Measurements from ENCODE around the gene CTDP1.

Gene CTDP1, protein sequence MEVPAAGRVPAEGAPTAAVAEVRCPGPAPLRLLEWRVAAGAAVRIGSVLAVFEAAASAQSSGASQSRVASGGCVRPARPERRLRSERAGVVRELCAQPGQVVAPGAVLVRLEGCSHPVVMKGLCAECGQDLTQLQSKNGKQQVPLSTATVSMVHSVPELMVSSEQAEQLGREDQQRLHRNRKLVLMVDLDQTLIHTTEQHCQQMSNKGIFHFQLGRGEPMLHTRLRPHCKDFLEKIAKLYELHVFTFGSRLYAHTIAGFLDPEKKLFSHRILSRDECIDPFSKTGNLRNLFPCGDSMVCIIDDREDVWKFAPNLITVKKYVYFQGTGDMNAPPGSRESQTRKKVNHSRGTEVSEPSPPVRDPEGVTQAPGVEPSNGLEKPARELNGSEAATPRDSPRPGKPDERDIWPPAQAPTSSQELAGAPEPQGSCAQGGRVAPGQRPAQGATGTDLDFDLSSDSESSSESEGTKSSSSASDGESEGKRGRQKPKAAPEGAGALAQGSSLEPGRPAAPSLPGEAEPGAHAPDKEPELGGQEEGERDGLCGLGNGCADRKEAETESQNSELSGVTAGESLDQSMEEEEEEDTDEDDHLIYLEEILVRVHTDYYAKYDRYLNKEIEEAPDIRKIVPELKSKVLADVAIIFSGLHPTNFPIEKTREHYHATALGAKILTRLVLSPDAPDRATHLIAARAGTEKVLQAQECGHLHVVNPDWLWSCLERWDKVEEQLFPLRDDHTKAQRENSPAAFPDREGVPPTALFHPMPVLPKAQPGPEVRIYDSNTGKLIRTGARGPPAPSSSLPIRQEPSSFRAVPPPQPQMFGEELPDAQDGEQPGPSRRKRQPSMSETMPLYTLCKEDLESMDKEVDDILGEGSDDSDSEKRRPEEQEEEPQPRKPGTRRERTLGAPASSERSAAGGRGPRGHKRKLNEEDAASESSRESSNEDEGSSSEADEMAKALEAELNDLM

DNA sequence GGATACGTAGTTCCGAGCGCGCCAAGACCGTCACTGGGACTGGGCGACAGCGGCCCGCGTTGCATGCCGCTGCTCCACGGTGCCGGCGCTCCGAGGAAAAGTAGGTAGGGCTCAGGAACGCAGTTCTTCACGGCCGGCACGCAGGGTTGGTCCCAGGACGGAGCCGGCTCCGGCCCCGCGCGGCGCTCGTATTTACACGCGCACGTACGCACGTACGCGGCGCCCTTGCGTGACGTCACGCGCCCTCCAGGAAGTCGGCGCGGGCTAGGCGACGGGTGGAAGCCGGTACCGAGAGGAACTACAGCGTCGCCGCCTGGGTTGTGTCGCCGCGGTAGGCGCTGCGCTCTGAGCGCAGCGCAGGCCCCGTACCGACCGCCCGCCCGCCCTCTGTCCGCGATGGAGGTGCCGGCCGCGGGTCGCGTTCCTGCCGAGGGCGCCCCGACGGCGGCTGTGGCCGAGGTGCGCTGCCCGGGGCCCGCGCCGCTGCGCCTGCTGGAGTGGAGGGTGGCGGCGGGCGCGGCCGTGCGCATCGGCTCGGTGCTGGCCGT, at the start of gene CTDP1:
Gene CTDP1, plus strand, starts transcription at position 252 of the 548 bp plus-strand sequence. Its CDS starts 145 bp downstream, at position 397.
- TF ChIP-seq GATA1 (IDR thresholded peaks at IDR 0.05; ENCODE audit: low read depth, low read length) (no peak), POLR2A (IDR thresholded peaks at IDR 0.05; ENCODE audit: low read length) (peak; percentile 36)

DNA sequence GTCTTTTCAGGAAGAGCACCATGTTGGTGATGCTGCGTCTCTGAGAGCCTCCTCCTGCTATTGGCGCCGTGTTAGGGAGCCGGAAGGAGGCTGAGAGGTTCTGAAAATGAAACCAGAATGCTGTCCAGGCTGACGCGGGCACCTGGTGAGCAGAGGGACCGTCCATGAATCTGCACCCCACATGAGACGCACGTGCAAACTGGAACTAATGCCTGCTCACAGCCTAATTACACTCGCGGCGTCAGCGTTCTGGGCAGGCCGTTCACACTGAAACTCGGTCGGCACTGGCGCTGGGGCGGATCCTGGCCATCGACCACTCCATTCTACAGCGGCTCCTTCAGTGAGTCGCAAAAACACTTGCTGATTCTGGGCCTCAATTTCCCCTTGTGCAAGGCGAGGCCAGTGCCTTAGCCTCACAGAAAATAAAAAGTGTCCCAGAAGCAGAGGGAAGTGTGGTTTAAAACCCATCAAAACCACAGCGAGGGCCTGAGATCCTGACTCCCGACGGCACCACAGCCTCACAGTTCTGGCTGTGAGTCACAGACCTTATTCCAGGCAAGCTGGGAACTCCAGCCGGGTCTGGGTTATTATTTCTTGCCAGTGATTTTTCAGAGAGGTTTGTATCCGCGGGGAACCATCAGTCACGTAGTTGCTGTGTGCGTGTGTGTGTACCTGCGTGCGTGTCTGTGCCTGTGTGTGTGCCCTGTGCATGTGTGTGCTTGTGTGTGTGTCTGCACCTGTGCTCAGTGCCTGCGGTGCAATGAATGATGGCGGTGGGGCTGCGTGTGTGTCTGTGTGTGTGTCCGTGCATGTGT, 49.1 kb upstream of the CTDP1 start:
- DNase-seq = no peak
- TF ChIP-seq GATA1 (IDR thresholded peaks at IDR 0.05; ENCODE audit: low read depth, low read length) (no peak), POLR2A (IDR thresholded peaks at IDR 0.05; ENCODE audit: low read length) (no peak)

More for the DNA sequence above, at the start of gene CTDP1:
- DNase-seq = peak; percentile 99 to 100

DNA sequence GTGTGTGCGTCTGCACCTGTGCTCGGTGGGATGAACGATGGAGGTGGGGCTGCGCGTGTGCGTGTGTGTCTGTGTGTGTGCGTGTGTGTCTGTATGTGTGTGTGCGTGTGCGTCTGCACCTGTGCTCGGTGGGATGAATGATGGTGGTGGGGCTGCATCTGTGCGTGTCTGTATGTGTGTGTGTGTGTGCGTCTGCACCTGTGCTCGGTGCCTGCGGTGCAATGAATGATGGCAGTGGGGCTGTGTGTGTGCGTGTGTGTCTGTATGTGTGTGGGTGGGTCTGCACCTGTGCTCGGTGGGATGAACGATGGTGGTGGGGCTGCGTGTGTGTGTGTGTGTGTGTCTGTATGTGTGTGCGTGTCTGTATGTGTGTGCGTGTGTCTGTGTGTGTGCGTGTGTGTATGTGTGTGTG, 48.5 kb upstream of the CTDP1 start:
- TF ChIP-seq POLR2A (IDR thresholded peaks at IDR 0.05; ENCODE audit: low read length) = no peak
- DNase-seq = no peak

DNA sequence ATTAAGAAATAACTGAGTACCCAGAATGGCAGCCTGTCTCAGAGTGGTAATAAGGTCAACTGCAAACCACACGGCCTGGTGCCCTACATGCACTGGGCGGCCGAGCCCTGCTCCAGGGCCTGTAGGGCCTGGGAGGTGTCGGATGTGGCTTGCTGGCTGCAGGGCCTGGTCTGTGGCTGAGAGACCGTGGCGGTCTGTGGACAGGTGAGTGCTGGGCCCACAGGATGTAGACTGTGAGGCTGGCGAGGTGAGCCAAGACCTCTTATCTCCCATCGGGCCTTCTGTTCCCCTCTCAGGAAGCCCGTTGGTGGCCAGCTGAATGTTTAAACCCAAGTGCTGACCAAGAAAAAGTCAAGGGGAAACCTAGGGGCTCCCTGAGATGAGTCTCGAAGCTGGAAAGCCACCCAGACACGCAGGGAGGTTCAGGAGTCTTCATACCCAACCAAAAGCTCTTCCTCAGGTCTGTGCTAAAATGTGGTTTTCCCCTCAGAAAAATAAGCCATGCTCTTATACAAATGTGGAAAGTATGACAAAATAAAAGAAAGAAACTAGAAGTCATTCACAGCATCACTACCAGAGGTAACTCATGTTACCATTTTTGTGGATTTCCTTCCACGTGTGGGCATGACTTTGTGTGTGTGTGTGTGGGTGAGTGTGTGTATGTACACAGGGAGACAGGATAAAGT, 47.7 kb upstream of the CTDP1 start:
- DNase-seq = no peak
- TF ChIP-seq GATA1 (IDR thresholded peaks at IDR 0.05; ENCODE audit: low read depth, low read length) = no peak
- no peak for TF ChIP-seq POLR2A (IDR thresholded peaks at IDR 0.05; ENCODE audit: low read length)

DNA sequence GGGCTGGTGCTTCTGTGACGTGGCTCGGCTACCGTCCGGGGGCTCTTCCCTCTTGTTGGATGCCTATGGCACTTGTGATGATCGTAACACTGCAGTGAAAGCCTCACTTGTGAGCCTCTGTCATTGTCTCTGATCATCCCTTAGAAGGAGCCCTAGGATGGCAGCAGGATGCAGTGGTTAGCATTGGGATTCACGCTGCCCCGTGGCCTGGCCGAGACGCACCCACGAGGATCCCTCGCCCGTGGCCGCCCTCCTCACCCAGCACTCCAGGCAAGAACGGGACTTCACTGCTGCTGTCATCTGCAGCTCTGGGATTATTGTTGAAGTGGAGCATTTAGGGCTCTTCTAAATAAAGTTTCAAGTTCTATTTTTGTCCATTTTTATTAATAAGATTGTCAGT, 46.8 kb upstream of the CTDP1 start:
- TF ChIP-seq GATA1 (IDR thresholded peaks at IDR 0.05; ENCODE audit: low read depth, low read length) (no peak), POLR2A (IDR thresholded peaks at IDR 0.05; ENCODE audit: low read length) (no peak)
- DNase-seq = no peak

DNA sequence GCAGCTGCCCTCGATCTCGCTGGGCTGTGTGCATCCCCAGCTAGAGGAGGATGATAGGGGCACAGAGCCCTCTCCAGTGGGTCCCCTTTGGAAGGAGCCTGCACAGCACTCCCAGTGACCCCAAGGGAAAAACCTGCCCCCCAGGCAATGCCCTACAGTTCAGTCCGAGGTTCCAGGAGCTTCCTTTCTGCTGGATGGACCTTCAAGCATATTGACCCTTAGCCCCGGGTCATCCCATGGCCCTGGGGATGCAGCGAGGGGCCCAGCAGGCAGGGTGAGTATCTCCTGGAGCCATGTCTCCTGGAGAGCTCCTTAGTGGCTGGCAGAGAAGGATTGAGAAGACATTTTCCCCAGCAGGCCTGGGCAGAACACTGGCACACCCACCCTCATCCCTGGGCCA, 45.4 kb upstream of the CTDP1 start:
- no peak for TF ChIP-seq POLR2A (IDR thresholded peaks at IDR 0.05; ENCODE audit: low read length)
- TF ChIP-seq GATA1 (IDR thresholded peaks at IDR 0.05; ENCODE audit: low read depth, low read length) = no peak

DNA sequence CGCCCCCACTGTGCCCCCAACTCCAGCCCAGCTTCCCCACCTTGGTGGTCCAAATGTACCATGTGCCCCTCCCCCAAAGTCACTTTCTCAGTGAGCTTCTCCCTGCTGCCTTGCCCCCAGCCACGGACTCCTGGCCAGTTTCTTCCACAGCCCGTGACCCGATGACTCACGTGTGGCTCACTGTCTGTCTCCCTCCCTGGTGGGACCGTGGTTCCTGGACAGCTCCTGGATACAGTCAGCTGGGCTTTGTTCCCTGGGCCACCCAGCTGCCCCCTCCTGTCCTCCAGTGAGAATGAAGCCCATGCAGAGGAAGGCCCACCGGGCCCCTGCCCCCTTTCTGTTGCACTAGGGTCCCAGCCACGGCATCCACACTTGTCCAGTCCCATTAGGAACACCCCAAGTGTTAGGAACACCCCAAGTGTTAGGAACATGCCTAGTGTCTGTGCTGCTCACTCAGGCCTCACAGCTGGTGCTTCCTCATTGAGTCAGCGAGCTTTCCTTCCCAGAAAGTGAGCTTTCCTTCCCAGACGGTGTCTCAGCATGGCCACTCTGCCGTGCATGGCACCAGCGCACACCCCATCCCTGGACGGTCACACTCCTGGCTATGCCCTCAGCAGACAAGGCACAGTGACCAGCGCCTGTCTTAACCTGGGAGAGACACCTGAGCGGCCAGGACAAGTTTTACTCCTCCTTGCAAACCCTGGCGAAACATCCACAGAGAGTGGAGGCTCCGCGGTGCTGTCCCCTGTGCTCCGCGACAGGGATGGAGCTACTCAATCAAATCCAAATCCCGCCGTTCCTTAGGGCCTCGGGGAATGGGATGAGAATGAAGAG, 44.8 kb upstream of the CTDP1 start:
- TF ChIP-seq GATA1 (IDR thresholded peaks at IDR 0.05; ENCODE audit: low read depth, low read length) (no peak), POLR2A (IDR thresholded peaks at IDR 0.05; ENCODE audit: low read length) (no peak)
- DNase-seq = no peak

More for the DNA sequence above, 45.4 kb upstream of the CTDP1 start:
- no peak for DNase-seq

DNA sequence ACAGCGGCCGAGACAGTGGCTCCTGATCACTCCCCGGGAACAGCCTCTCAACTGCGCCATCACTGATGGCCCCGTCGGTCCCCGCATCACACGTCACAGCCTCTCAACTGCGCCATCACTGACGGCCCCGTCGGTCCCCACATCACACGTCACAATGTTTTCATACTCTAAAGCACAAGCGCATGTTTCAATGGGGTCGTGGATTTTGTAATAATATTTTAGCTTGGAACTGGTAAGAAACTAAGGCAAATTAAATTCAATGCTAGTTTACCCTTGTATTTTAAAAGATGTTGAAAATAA, 44.2 kb upstream of the CTDP1 start:
- DNase-seq = no peak
- TF ChIP-seq GATA1 (IDR thresholded peaks at IDR 0.05; ENCODE audit: low read depth, low read length) = no peak
- TF ChIP-seq POLR2A (IDR thresholded peaks at IDR 0.05; ENCODE audit: low read length) = no peak

DNA sequence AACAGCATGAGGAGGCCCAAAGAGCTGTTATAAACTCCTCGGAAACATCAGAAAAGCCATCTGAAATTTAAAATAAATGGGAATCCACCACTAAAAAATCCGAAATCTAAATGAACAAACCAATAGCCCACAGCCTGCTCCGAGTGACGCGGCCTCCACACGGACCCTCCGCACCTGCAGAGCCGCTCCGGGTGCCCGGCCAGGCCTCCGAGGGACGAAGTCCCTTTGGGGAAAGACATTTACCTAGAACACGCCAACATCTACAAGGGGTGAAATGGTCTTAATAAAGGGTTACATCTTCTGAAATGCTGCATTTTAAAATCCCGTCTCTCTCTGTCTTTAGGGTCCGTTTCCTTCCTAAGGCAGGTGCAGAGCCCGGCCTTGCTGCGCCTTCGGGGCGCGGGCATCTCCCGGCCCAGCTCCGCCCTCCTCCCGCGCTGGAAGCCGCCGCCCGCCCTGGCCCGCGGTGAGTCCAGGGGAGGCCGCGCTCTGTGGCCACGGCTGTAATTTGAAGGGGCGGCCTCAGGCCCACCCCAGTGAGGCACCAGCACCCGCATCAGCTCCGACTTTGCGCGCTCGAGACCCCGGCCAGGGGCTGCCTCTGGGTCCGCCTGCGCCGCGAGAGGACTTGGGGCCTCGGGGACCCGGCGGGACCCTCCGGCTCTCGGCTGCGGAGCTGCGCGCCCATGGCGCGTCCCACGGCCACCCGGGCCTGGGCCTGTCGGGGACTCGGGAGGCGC, 42.3 kb upstream of the CTDP1 start:
- TF ChIP-seq POLR2A (IDR thresholded peaks at IDR 0.05; ENCODE audit: low read length) = no peak
- TF ChIP-seq GATA1 (IDR thresholded peaks at IDR 0.05; ENCODE audit: low read depth, low read length) = no peak
- no peak for DNase-seq

DNA sequence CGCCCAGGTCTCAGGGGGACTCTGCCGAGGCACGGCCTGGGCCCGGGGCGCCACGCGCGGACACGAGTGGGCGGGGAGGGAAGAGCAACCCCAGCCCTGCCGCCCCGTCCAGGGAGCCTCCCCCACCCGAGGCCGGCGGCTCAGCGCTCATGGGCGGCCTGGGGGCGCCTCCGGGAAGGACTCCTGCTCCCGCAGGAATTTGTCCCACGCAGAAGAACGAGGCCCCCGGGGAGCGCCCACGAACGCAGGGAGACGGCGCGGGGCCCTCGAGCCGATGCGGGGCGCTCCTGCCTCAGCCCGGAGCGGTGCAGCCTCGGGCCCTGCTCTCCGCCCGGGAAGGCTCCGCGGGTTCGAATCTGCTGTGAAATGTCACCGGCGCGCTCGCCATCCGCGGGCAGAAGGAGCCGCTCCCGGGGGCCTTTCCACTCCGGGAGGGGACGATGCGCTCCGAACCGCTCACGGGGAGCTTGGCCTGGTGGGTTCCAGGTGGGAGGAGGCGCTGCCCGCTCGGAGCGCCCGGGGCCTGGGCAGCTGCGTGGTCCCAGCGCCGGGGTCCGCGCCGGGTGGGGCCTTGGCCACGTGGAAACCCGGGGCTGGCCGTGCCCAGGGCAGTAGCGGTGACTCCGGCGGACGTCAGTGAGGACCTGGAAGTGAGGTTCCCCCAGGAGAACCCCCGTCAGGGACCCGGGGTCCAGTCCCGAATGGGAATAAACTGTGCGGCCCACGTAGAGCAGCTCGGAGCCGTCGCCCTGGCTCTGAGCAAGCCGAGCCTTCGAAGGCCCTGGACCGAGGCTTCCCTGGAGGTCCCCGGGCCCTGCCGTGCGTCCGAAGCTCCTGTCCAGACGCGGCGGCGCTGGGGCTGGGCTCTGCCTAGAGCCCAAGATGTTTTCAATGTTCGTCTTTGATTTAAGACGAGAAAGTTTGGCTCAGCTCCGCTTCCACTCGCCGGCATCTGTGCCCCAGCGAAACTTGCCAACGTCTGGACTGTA, 41.4 kb upstream of the CTDP1 start:
- no peak for TF ChIP-seq GATA1 (IDR thresholded peaks at IDR 0.05; ENCODE audit: low read depth, low read length)
- DNase-seq = no peak
